Hematopoietic multipotent progenitor cell treated with erythropoietin and hydrocortisone succinate and interleukin-3 and kit ligand, for 6 days (in vitro differentiated cells): ENCODE results near the gene ATP5F1D.
A peak's percentile ranks its signal among the peaks of the same experiment; 100 is the strongest.
"Not testable (repeated sequence)": the region's sequence is repeated elsewhere in the genome, so short reads cannot be mapped to it uniquely, and the experiment has no call there.

ENCODE experiments used
- DNase-seq: peaks from one replicate; pipeline ENCODE4 v3.0.0-alpha.2; 2015

Gene ATP5F1D

GRCh38 chr19:1241417-1242095 is at the start of gene ATP5F1D:
Gene ATP5F1D, plus strand, starts transcription at chr19:1241751. Its CDS starts 100 bp downstream, at chr19:1241851.
- DNase-seq = peak; percentile 98

- no peak for DNase-seq
Observed at GRCh38 chr19:1199531-1199930, 42.0 kb upstream of the ATP5F1D start.

GRCh38 chr19:1200614-1201013 is 40.9 kb upstream of the ATP5F1D start:
- not testable (repeated sequence) for DNase-seq

- DNase-seq = peak; percentile 98
Observed at GRCh38 chr19:1205114-1206099, 36.1 kb upstream of the ATP5F1D start, which contains the start of gene STK11. Gene STK11, plus strand, starts transcription at chr19:1205778. Its CDS starts 1,136 bp downstream, at chr19:1206914.

- DNase-seq = no peak
Observed at GRCh38 chr19:1206150-1206863, 35.2 kb upstream of the ATP5F1D start.

GRCh38 chr19:1206864-1207450 is 34.6 kb upstream of the ATP5F1D start:
- DNase-seq = no peak

GRCh38 chr19:1208830-1209229 is 32.7 kb upstream of the ATP5F1D start:
- DNase-seq = peak; percentile 79

- no peak for DNase-seq
Observed at GRCh38 chr19:1210227-1210538, 31.4 kb upstream of the ATP5F1D start.

- DNase-seq = no peak
Observed at GRCh38 chr19:1211494-1212234, 29.9 kb upstream of the ATP5F1D start.

- DNase-seq = peak; percentile 91
Observed at GRCh38 chr19:1213391-1214286, 27.9 kb upstream of the ATP5F1D start.

- DNase-seq = no peak
Observed at GRCh38 chr19:1214299-1214861, 27.2 kb upstream of the ATP5F1D start.

- no peak for DNase-seq
Observed at GRCh38 chr19:1214862-1215731, 26.5 kb upstream of the ATP5F1D start.

- DNase-seq = no peak
Observed at GRCh38 chr19:1216756-1217155, 24.8 kb upstream of the ATP5F1D start.

- peak; percentile 81 for DNase-seq
Observed at GRCh38 chr19:1217366-1217765, 24.2 kb upstream of the ATP5F1D start.

GRCh38 chr19:1218751-1219567 is 22.6 kb upstream of the ATP5F1D start:
- no peak for DNase-seq

- DNase-seq = no peak
Observed at GRCh38 chr19:1219786-1220476, 21.6 kb upstream of the ATP5F1D start.

- no peak for DNase-seq
Observed at GRCh38 chr19:1220477-1220930, 21.0 kb upstream of the ATP5F1D start.
